NCI-H2107 (cell line): ENCODE results near the gene ZFR2.
"Not testable (repeated sequence)": the region's sequence is repeated elsewhere in the genome, so short reads cannot be mapped to it uniquely, and the experiment has no call there.

Source experiments
- DNase-seq: peaks from one replicate; lab custom pipeline; 2025; lab: John Stamatoyannopoulos, UW

ZFR2 gene

GRCh38 chr19:3874695-3875094, 5.9 kb upstream of the ZFR2 start:
- not testable (repeated sequence) for DNase-seq

- no peak for DNase-seq
These were observed 4.3 kb upstream of the ZFR2 start for GRCh38 chr19:3873151-3873550.

DNA sequence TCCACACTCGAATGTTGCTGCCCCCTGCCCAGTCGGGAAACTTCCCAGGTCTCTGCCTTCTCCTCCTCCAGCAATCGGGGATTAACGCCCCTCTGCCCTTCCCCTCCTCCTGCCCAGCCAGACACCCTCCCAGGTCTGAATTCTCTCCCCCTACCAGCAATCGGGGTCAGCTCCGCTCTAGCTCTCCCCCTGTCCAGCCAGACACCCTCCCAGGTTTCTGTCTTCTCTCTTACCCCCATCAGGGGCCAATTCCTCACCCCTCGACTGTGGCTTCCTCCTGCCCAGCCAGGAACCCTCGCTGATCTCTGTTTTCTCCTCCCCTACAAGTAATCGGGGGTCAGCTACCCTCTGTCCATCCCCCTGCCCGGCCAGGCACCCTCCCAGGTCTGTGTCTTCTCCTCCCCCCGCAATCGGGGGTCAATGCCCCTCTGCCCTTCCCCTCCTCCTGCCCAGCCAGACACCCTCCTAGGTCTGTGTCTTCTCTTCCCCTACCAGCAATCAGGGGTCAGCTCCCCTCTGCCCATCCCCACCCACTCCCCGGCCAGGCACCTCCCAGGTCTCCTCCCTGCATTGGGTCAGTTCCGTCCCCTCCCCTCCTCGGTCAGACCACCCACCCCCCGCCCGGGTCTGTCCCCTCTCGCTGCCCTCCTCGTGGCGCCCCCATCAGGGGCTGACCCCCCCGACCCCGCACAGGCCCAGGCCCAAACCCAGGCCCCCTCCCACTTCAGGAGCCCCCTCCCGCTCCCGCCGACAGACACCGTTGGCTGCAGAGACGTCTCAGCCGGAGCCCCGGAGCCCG, 668 bp downstream of the ZFR2 start:
- DNase-seq = no peak

GRCh38 chr19:3866910-3867638, 1.8 kb downstream of the ZFR2 start:
- no peak for DNase-seq

DNA sequence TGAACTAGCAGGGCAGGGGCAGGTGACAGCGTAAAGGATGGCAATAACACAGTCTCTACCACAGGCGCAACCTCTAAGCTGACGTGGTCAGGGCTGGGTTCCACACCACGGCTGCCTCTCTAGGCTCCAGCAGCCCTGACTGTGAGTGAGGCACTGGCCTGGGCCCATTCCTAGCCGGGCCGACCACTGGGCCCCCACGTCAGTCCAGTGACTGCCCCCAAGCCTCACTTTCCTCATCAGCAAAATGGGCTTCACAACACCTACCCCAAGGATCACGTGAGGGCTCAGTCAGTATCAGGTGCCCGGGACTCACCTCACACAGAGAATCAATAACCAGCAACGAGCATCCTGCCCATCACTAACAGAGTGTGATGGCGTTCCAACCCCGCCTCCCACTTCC, 5.2 kb downstream of the ZFR2 start:
- no peak for DNase-seq

GRCh38 chr19:3862826-3863500, 5.9 kb downstream of the ZFR2 start:
- DNase-seq = no peak

DNA sequence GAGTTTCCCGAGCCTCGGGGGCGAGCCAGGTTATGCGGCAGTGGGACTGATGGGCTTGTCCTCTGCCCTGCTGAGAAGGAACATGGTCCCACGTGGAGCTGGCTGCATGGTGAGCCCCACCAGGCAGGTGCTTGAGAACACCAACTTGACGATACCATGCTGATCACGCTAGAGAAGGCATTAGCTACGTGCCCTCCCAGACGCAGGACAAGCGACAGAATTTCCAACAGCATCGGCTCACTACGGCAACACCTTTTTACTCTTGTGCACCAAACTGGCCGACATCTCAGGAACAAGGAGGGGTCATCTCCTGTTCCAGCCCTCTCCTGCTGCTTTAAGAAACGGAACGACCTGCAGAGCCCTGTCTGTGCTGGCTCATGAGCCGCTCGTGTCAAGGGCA, 8.3 kb downstream of the ZFR2 start:
- no peak for DNase-seq

GRCh38 chr19:3857449-3858003, 11.3 kb downstream of the ZFR2 start:
- peak; percentile 29 for DNase-seq

- no peak for DNase-seq
These were observed 13.5 kb downstream of the ZFR2 start for GRCh38 chr19:3855320-3855719.

DNA sequence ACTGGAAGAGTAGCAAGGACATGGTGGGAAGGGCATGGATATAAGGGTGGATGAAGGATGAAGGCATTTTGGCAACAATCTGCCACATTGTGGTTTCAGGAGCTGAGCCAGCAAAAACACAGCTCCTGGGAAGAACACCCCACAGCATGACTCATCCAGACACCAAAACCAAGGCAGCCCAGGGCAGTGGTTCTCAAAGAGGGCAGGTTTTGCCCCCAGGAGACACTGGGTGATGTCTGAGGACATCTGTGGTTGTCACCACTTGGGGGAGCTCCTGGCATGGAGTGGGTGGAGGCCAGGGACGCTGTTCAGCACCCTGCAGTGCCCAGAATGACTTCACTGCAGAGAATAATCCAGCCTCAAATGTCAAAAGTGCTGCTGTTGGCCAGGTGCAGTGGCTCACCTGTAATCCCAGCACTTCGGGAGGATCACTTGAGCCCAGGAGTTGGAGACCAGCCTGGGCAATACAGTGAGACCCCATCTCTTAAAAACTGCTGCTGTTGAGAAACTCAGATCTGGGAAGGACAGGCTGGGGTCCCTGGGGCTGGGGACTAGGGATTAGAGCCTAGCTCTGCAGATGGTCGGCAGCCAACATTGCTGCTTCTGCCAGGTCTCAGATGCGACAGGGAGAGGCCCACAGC, 16.1 kb downstream of the ZFR2 start:
- DNase-seq = no peak

- no peak for DNase-seq
These were observed 16.7 kb downstream of the ZFR2 start for GRCh38 chr19:3852177-3852511.

DNA sequence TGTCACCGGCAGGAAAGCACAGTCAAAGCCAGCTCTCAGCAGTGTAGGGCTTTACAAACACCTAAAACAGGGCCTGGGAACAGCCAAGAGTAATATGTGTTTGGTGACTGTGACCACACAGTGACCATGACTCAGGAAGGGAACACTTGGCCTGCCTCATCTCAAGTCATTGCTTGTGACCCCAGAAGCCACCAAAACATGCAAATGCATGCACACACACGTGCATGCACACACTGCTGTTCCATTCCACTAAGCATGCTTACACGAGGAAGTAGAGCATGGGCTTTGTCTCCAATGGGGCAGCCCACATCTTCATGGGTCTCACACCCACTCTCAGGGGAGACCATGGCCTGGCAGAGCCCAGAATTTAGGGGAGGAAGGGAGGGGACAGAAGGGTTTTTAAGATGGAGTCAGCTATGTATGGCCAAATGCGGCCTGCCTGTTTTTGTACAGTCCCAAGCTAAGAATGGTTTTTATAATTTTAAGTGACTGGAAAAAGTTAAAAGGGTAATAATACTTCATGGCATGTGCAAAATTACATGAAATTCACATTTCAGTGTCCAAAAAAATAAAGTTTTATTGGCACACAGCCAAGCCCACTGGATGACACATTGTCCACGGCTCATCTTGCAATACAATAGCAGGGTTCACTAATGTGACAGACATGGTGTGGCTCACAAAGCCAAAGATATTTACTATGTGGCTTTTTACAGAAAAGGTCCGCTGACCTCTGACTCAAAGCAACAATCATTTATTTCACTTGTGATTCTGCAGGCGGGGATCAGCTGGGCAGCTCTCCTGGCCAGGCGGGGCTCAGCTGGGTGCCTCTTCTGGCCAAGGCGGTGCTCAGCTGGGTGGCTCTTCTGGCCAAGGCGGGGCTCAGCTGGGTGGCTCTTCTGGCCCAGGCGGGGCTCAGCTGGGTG, 17.3 kb downstream of the ZFR2 start:
- DNase-seq = no peak

- DNase-seq = no peak
These were observed 18.4 kb downstream of the ZFR2 start for GRCh38 chr19:3850320-3850972.

- no peak for DNase-seq
These were observed 19.1 kb downstream of the ZFR2 start for GRCh38 chr19:3849787-3850186.

- DNase-seq = no peak
These were observed 19.7 kb downstream of the ZFR2 start for GRCh38 chr19:3849092-3849491.

GRCh38 chr19:3844596-3844995, 24.2 kb downstream of the ZFR2 start:
- DNase-seq = no peak

- DNase-seq = no peak
These were observed 25.9 kb downstream of the ZFR2 start for GRCh38 chr19:3842948-3843347.

DNA sequence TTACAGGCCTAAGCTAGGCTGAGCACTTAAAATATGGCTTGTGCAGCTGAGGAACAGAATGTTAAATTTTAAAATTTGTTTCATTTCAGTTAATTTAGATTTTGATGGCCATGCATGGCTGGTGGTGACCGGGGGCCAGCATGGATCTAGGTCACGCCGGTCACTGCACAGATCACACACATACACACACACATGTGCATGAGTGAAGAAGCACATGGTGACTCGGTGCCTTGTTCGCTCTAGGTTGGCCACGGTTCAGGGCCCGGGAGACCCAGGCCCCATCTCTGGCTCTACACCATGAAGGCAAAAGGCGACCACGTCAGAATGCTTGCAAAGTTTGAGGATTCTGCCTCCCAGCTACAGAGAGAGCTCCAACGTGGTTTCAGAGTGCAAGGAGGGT, 28.0 kb downstream of the ZFR2 start:
- no peak for DNase-seq

DNA sequence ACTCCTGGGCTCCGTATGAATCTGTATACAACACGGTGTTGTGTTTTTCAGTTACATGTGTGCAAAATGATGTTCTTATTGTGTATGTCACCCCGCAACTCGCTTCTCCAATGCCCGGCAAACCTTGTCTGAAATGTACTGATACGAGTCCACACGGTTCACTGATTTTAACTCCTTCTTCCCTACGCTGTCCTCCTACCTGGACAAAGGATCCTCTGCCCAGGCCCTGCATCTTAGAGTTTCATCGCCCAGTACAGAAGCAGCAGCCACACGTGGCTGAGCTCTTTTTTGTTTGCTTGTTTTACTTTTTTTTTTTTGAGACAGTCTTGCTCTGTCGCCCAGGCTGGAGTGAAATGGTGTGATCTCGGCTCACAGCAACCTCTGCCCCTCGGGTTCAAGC, 28.9 kb downstream of the ZFR2 start:
- DNase-seq = no peak

- no peak for DNase-seq
These were observed 30.2 kb downstream of the ZFR2 start for GRCh38 chr19:3838661-3839060.

- no peak for DNase-seq
These were observed 30.9 kb downstream of the ZFR2 start for GRCh38 chr19:3837922-3838321.
